Rectal smooth muscle tissue (tissue), 1 donor: Measurements from ENCODE around the gene RLF.
"Not testable (repeated sequence)": the region's sequence is repeated elsewhere in the genome, so short reads cannot be mapped to it uniquely, and the experiment has no call there.

ENCODE experiments used
- H3K27ac ChIP-seq: one replicate; pipeline ENCODE4 v1.7.0; 2013; ENCODE audit warnings: low read depth, low read length, inconsistent platforms
- H3K27me3 ChIP-seq: one replicate; pipeline ENCODE4 v1.7.0; 2013; ENCODE audit warnings: low read length; ENCODE audit not compliant: control insufficient read depth, insufficient read depth
- H3K36me3 ChIP-seq: one replicate; pipeline ENCODE4 v1.7.0; 2013; ENCODE audit warnings: low read length; ENCODE audit not compliant: control insufficient read depth, insufficient read depth
- H3K4me1 ChIP-seq: one replicate; pipeline ENCODE4 v1.7.0; 2013; ENCODE audit warnings: low read length; ENCODE audit not compliant: control insufficient read depth, insufficient read depth
- H3K4me3 ChIP-seq: one replicate; pipeline ENCODE4 v1.7.0; 2013; ENCODE audit warnings: low read length
- H3K9ac ChIP-seq: one replicate; pipeline ENCODE4 v1.7.0; 2013; ENCODE audit warnings: low read length

Gene RLF

GRCh38 chr1:40151457-40152079 is 9.6 kb upstream of the RLF start:
- H3K4me3 ChIP-seq, result no peak overlapping the region
- H3K27me3 ChIP-seq, result no peaks in the 10 kb centered on the region
- H3K9ac ChIP-seq, result no peak overlapping the region
- no peaks in the 10 kb centered on the region for H3K36me3 ChIP-seq
- no peak overlapping the region for H3K27ac ChIP-seq
- no peaks in the 10 kb centered on the region for H3K4me1 ChIP-seq

DNA sequence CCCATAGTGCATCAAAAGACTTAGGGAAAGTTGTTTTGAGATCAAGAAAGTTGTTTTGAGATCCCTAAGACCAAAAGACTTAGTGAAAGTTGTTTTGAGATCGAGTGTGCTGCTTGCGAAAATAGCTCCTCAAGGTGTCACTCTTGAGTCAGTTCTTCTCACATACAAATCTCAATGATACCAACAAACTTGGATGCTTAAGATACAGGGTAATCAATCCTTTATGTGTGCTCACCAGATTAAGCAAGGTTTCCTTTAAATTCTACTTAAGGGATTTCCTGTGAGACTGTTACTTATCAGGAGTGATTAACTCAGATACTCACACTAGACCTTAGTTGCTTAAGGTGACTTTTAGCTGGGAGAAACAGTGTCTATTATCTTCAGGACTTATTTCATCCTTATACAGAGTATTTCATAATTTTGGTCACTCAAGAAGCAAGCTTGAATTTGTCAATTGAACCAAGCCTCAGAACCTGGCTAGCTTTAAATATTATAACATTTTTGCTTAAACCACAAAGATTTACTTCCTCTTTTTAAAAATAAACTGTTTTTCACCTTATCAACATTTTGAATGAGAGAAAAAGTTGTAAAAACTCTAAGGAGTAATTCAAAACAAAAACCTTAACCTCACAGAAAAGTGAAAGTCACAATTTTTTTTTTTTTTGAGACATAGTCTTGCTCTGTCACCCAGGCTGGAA is 8.0 kb upstream of the RLF start:
- no peak overlapping the region for H3K4me3 ChIP-seq

DNA sequence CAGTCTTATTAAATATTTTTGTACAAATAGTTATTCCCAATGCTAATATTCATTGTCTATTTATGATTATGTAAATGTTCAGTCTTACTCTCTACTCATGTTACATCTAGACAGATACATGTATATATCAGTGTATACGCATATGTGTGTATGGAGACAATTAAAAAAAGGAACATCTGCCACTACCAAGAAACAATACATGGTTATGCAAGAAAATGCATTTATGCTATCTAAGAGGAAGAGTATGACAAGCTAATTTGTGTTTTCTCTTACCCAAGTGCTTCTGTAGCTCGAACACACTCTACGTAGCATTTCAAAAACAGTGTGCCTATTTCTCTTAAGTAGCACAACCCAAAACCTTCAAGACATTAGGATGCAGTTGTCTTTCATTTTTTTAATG is 6.1 kb upstream of the RLF start:
- Histone ChIP-seq H3K36me3 (no peaks in the 10 kb centered on the region), H3K27ac (no peak overlapping the region), H3K9ac (no peak overlapping the region), H3K27me3 (no peaks in the 10 kb centered on the region), H3K4me1 (no peaks in the 10 kb centered on the region), H3K4me3 (no peak overlapping the region)

More for the DNA sequence above, 8.0 kb upstream of the RLF start:
- H3K27ac ChIP-seq, result no peak overlapping the region
- H3K4me1 ChIP-seq, result no peaks in the 10 kb centered on the region
- no peaks in the 10 kb centered on the region for H3K36me3 ChIP-seq
- H3K27me3 ChIP-seq, result no peaks in the 10 kb centered on the region
- H3K9ac ChIP-seq, result no peak overlapping the region

GRCh38 chr1:40155910-40156309 is 5.3 kb upstream of the RLF start:
- no peak overlapping the region for H3K27ac ChIP-seq
- no peaks in the 10 kb centered on the region for H3K36me3 ChIP-seq
- no peak overlapping the region for H3K4me3 ChIP-seq
- H3K9ac ChIP-seq, result no peak overlapping the region
- no peaks in the 10 kb centered on the region for H3K27me3 ChIP-seq
- no peaks in the 10 kb centered on the region for H3K4me1 ChIP-seq

GRCh38 chr1:40160806-40161124 is 422 bp upstream of the RLF start:
- Histone ChIP-seq H3K4me3 (peak overlapping the region; percentile 97), H3K4me1 (peaks cover 8% of the 10 kb centered on the region), H3K27ac (peak overlapping the region; percentile 97), H3K9ac (peak overlapping the region; percentile 50), H3K27me3 (no peaks in the 10 kb centered on the region), H3K36me3 (peaks cover 2% of the 10 kb centered on the region)

DNA sequence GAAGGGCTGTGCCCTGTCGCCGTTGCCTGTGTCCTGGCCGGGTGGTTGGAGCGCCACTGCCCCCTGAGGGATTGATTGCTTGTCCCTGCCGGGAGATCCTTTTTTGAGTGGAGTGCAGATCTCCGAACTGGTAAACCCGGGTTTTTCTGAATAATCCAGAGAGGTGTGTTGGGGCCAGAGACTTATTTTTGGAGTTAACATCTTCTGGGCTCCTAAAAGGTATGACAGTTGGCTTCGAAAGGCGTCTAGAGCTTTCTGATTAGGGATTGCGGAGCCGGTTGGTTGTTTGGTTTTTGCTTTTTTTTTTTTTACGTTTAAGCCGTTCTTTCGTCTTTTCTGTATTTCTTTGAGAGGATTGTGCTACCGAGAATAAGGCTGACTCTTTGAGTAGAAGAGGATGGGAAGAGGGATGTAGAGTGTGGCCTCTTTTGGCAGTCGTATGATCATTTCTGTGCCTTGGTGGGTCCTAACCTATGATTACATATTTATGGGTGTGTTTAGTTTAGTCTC is 756 bp downstream of the RLF start:
- H3K36me3 ChIP-seq, result peaks cover 2% of the 10 kb centered on the region
- H3K9ac ChIP-seq, result peak overlapping the region; percentile 99
- no peaks in the 10 kb centered on the region for H3K27me3 ChIP-seq
- peak overlapping the region; percentile 97 for H3K4me3 ChIP-seq
- H3K4me1 ChIP-seq, result peaks cover 8% of the 10 kb centered on the region
- H3K27ac ChIP-seq, result peak overlapping the region; percentile 97

GRCh38 chr1:40162753-40163441 is 1.7 kb downstream of the RLF start:
- H3K4me1 ChIP-seq, result peaks cover 8% of the 10 kb centered on the region
- peaks cover 2% of the 10 kb centered on the region for H3K36me3 ChIP-seq
- H3K27ac ChIP-seq, result no peak overlapping the region
- no peak overlapping the region for H3K9ac ChIP-seq
- peak overlapping the region; percentile 97 for H3K4me3 ChIP-seq
- H3K27me3 ChIP-seq, result no peaks in the 10 kb centered on the region

GRCh38 chr1:40167317-40167716 is 6.1 kb downstream of the RLF start:
- H3K27me3 ChIP-seq, result no peaks in the 10 kb centered on the region
- no peaks in the 10 kb centered on the region for H3K36me3 ChIP-seq
- no peak overlapping the region for H3K4me3 ChIP-seq
- H3K9ac ChIP-seq, result no peak overlapping the region
- peaks cover 8% of the 10 kb centered on the region for H3K4me1 ChIP-seq
- no peak overlapping the region for H3K27ac ChIP-seq

DNA sequence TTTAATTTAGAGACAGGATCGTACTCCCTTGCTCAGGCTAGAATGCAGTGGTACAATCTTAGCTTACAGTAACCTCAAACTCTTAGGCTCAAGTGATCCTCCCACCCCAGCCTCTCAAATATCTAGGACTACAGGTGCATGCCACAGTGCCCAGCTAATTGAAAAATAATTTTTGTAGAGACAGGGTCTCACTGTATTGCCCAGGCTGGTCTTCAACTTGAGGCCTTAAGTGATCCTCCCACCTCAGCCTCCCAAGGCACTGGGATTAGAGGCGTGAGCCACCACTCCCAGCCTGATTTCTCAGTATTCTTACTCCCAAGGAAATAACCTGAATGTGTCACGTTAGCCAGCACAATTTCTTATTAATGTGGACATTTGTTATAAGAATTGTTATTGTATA is 9.8 kb downstream of the RLF start:
- Histone ChIP-seq H3K4me3 (no peak overlapping the region), H3K27ac (no peak overlapping the region), H3K36me3 (no peaks in the 10 kb centered on the region), H3K9ac (no peak overlapping the region), H3K4me1 (no peaks in the 10 kb centered on the region), H3K27me3 (no peaks in the 10 kb centered on the region)

GRCh38 chr1:40174788-40175187 is 13.6 kb downstream of the RLF start:
- Histone ChIP-seq H3K27ac (no peak overlapping the region), H3K9ac (no peak overlapping the region), H3K36me3 (no peaks in the 10 kb centered on the region), H3K4me3 (no peak overlapping the region), H3K4me1 (no peaks in the 10 kb centered on the region), H3K27me3 (no peaks in the 10 kb centered on the region)

- H3K4me1 ChIP-seq, H3K4me3 ChIP-seq, H3K36me3 ChIP-seq: not testable (repeated sequence)
Observed at GRCh38 chr1:40176989-40177388, 15.8 kb downstream of the RLF start.

DNA sequence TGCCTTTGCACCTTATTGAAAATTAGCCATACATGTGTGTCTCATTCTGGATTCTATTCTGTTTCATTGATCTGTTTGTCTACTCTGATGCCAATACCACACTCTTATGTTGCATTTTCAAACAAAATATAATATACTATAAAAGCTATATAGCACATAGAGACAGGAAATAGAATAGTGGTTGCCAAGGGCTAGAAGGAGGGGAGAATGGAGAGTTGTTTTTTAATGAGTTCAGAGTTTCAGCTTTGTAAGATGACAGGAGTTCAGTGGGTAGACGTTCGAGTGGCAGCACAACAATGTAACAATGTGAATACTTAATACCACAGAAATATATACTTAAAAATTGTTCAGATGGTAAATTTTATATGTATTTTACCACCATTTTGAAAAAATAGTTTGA is 17.0 kb downstream of the RLF start:
- Histone ChIP-seq H3K36me3 (no peaks in the 10 kb centered on the region), H3K9ac (no peak overlapping the region), H3K27me3 (no peaks in the 10 kb centered on the region), H3K27ac (no peak overlapping the region), H3K4me3 (no peak overlapping the region), H3K4me1 (peaks cover 5% of the 10 kb centered on the region)

More at GRCh38 chr1:40176989-40177388, 15.8 kb downstream of the RLF start:
- not testable (repeated sequence) for H3K27ac ChIP-seq, H3K9ac ChIP-seq, H3K27me3 ChIP-seq
